ENCODE data around the gene MEDAG.

DNA sequence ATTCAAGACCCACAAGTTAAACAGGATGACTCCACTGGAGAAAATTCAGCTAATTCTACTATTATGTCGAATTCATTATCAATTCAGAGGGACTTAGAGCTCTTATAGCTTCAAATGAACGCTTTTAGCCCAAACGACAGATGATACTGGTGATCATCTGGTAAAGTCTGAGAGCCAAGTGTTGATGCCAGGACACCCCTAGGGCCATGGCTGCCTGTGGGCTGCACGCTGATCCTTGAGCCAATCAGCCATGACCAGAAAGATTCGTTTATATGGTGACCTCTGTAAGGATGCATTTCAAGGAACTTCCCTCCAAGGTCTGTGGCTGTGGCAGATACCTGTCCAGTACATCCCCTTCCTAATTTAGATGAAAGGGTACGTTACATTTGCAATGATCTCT, 10.9 kb downstream of the MEDAG start:
- no peak for TF ChIP-seq GATA2 (IDR thresholded peaks at IDR 0.05; ENCODE audit: low read depth, low read length)
- TF ChIP-seq GATA3 (IDR thresholded peaks at IDR 0.05; ENCODE audit: low read depth, low read length): no peak

All from SH-SY5Y (cell line).